Stimulated activated naive CD4-positive, alpha-beta T cell treated with Interleukin-2 at 50 U/mL for 16 hours (primary cell): ENCODE data around the gene NFATC1.

ENCODE experiments used
- DNase-seq: peaks from one replicate; lab custom pipeline; 2025; lab: John Stamatoyannopoulos, UW

Gene NFATC1

DNA sequence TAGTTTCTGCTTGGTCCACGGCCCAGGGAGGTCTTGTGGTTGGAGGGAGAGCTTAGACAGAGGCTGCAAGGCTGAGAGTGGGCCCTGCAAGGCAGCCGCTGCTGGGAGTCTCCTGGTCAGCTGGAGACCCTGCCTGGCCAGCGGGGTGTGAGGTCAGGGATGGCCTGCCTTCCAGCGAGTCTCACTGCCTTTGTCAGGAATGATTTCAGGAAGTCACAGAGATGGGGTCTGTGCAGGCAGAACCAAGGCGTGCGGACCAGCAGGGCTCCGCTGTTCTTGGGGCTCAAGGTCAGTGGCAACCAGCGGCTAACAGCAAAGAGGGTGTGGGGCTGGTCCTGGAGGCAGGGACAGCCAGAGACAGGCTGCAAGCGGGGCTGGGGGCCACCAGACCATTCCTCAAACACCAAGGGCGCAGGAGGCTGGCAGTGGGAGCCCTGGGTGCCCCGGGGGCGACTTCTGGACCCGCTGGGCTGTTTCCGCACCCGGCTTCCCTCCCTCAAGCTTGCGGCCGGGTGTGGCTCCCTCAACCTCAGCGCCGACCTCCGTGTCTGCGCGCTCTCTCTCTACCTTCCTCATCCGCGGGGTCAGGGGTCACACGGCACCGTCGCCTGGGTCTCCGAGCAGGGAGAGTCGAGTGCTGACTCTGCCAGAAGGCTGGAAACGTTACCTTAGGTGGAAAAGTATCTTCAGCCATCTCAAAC, 159.4 kb downstream of the NFATC1 start:
- DNase-seq, result no peak

DNA sequence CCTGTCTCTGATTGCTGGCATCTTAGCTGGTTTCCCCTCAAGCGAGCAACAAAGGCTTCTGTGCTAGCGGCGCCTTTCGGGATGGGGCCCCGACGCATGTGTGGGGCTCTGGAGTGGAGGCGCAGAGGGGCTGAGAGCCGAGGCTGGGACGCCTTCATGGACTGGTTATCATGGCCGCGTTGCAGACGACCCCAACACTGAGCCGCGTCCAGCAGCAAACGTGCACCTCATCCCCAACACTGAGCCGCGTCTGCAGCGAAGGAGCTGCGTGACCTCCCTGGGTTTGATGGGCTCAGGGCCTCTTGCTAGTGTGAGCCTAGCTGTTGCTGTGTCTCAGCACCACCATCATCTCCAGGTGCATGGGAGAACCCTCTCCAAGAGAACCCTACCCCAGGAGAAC, 160.2 kb downstream of the NFATC1 start:
- no peak for DNase-seq

DNA sequence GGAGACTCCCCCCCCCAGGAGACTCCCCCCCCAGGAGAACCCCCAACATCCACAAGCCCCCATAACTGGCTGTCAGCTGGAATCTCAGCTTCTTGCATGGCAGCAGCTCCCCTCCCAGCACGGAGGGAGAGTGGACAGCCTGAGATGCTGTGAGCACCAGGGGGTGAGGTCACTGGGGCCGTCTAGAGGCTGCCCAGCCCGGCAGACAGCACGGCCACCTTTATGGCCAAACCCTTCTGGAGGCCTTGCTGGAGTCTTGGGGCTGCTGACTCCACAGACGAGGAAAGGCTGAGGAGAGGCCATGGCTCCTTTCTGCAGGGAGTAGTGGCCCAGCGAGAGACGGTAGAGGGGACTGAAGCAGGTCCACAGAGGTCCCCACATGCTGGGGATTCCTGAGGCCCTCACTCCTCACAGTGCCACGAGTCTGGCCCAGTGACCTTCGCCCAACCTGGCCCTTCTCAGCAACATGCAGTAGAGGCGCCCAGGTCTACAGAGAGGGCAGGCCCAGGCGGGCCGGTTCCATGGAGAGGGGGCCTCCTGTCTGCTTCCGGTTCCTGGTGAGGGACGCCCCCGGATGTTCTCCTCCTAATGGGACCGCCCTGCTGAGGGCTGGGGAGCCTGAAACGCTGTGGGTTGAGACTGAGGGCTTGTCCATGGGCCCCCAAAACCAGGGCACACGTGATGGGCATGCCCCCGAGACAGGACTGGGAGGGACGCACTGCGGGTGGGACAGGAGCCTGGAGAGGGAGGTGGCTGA, 161.3 kb downstream of the NFATC1 start:
- no peak for DNase-seq

- no peak for DNase-seq
These were observed 162.6 kb downstream of the NFATC1 start for GRCh38 chr18:79558196-79558932.

- no peak for DNase-seq
These were observed 163.2 kb downstream of the NFATC1 start for GRCh38 chr18:79558933-79559416.

GRCh38 chr18:79559436-79559835, 163.7 kb downstream of the NFATC1 start:
- DNase-seq, result no peak

- no peak for DNase-seq
These were observed 164.5 kb downstream of the NFATC1 start for GRCh38 chr18:79560042-79560860.

DNA sequence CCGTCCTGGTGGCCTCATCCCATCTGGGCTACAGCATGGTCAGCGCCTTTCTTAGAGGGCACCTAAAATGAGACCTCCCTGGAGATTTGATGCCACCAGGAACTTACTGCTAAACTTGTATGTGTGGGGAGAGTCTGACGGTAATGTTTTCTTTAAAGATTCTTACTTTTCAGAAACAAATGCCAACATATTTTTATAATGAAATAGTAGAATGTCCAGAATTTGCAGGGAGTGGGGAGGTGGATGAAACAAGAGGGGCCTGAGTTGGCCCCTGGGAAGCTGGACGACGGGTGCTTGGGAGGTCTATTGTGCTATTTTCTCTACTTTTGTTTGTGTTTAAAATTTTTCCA, 165.1 kb downstream of the NFATC1 start:
- DNase-seq, result no peak

- no peak for DNase-seq
These were observed 168.2 kb downstream of the NFATC1 start for GRCh38 chr18:79563949-79564348.

GRCh38 chr18:79564441-79564840, 168.7 kb downstream of the NFATC1 start:
- DNase-seq, result no peak

- DNase-seq, result no peak
These were observed 171.2 kb downstream of the NFATC1 start for GRCh38 chr18:79566771-79567431.

GRCh38 chr18:79567481-79568147, 171.9 kb downstream of the NFATC1 start:
- no peak for DNase-seq

- no peak for DNase-seq
These were observed 172.9 kb downstream of the NFATC1 start for GRCh38 chr18:79568543-79569205.

- no peak for DNase-seq
These were observed 174.0 kb downstream of the NFATC1 start for GRCh38 chr18:79569720-79570119.

GRCh38 chr18:79570266-79571201, 174.8 kb downstream of the NFATC1 start:
- DNase-seq, result no peak

- DNase-seq, result no peak
These were observed 175.7 kb downstream of the NFATC1 start for GRCh38 chr18:79571211-79572092.

DNA sequence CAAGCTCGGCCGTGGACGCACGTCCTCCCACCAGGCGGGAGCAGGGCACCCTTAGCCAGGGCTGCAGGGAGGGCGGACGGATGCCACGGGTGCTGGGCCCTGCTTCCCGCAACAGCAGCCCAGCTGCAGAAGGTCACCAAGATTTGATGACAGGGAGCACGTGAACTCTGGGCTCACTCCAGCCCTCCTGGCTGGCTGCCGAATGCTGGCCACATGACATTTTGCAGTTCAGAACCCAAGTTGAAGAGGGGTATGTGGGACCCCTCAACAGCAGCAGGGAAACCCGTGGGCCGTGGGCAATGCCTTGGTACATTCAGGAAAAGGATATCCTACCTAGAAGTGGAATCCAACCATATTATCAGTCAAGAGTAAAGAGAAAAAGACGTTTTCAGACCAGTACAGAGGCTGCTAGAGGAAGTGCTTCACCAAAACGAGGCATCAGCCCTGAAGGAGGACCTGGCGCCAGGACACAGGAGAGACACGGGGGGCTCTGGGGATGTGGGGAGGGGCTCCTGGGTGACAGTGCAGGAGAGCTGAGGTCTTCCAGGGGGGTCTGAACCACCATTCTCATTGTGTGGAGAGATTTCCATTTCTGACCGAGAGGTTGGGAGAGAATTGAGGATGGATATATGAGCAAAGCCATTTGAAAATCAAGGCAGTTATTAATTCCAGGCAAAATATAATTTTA, 176.5 kb downstream of the NFATC1 start:
- no peak for DNase-seq
